Measurements from ENCODE around the gene PCAT6.
"Not testable (repeated sequence)": the region's sequence is repeated elsewhere in the genome, so short reads cannot be mapped to it uniquely, and the experiment has no call there.

PCAT6 gene

GRCh38 chr1:202807926-202808757 lies 2.6 kb upstream of the PCAT6 start, which contains the start of gene KDM5B:
TSS of gene KDM5B (minus strand) at chr1:202808421. CDS start at chr1:202808305, 116 bp downstream.
- no peak for FAIRE-seq

DNA sequence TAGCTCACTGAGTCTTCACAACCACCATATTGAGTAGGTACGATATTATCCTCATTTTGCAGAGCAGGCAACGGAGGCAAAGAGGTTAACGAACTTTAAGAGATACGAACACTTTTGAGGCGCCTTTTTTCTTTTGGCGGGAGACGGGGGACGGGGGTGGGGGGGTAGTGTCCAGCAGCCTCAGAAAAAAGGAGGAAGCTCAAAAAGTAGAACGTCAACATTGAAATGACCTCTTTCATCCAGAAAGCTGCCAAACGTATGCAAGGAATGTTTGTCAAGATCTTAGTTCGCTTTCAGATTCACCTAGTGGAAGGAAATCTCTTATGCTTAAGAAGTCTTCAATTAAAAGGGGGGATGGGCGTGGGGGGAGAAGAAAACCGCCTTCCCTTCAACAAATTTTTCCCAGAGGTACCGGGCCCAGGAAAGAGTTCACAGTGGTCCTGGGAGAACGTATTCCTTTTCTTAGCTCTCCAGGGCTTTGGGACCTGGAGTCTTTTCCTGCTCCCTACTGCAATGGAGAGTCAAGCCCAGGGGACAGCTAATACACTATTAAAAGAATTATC lies 1.1 kb upstream of the PCAT6 start:
- FAIRE-seq: no peak

- no peak for FAIRE-seq
These were observed 550 bp upstream of the PCAT6 start for GRCh38 chr1:202810193-202810614.

- FAIRE-seq: no peak
These were observed 782 bp downstream of the PCAT6 start for GRCh38 chr1:202811296-202812175.

GRCh38 chr1:202812176-202813026 lies 1.6 kb downstream of the PCAT6 start:
- no peak for FAIRE-seq

GRCh38 chr1:202815120-202815519 lies 4.4 kb downstream of the PCAT6 start:
- FAIRE-seq: no peak

- no peak for FAIRE-seq
These were observed 8.1 kb downstream of the PCAT6 start for GRCh38 chr1:202818819-202819218.

- no peak for FAIRE-seq
These were observed 10.7 kb downstream of the PCAT6 start for GRCh38 chr1:202821467-202821866.

DNA sequence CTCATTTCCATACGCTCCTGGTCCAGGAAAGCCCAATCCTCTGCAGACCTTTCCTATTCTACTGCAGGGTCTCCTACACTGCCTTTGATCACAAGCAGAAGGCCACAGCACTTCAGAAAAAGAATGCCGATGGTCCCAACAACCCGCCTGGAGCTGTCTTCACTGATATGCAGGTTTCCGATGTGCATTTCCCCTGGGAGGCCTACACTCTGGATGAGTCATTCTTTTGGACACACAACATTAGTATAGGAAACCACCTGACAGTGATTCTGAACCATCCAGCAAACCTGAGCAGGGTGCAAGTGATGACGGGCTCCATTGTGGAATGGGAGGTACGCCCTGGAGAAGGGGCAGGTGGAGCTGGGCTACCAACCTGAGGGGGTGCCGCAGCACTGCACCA lies 15.0 kb downstream of the PCAT6 start:
- no peak for FAIRE-seq

- not testable (repeated sequence) for FAIRE-seq
These were observed 18.5 kb downstream of the PCAT6 start for GRCh38 chr1:202829223-202829622.

DNA sequence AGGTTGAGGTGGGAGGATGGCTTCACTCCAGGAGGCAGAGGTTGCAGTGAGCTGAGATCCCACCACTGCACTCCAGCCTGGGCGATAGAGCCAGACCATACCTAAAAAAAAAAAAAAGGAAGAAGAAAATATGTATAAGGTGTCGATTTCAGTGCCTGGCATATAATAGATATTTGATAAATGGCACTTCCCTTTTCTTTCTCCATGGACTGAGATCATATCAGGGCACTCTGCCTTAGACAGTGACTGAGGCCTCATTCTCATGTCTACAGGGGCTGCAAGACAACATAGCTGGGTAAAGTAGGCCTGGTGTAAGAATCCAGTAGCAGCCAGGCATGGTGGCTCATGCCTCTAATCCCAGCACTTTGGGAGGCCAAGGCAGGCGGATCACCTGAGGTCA lies 21.2 kb downstream of the PCAT6 start:
- no peak for FAIRE-seq

GRCh38 chr1:202834771-202835547 lies 24.2 kb downstream of the PCAT6 start:
- no peak for FAIRE-seq

DNA sequence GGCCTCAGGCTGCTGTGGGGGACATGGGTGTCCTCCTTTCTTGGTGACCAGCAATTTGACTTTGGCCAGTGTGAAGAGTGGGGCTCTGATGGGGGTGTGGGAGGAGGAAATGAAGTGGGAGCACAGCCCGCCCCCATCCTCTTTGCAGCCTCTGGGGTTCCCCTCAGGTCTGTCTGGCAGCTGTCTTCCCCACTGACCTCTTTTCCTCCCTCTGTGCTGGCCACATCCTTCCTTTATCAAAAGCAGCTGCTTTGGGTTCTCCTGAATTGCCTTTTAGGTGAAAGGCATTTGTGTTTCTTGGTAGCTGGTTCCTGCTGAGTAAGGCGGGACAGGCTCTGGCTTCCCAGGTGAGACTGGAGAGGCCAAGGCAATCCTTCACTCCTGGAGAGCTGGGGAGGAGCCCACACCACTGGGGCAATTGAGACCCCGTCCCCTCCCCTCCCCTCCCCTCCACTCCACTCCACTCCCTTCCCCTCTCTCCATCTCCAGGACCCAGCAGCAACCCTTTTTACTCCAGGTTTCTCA lies 24.9 kb downstream of the PCAT6 start:
- FAIRE-seq: no peak

DNA sequence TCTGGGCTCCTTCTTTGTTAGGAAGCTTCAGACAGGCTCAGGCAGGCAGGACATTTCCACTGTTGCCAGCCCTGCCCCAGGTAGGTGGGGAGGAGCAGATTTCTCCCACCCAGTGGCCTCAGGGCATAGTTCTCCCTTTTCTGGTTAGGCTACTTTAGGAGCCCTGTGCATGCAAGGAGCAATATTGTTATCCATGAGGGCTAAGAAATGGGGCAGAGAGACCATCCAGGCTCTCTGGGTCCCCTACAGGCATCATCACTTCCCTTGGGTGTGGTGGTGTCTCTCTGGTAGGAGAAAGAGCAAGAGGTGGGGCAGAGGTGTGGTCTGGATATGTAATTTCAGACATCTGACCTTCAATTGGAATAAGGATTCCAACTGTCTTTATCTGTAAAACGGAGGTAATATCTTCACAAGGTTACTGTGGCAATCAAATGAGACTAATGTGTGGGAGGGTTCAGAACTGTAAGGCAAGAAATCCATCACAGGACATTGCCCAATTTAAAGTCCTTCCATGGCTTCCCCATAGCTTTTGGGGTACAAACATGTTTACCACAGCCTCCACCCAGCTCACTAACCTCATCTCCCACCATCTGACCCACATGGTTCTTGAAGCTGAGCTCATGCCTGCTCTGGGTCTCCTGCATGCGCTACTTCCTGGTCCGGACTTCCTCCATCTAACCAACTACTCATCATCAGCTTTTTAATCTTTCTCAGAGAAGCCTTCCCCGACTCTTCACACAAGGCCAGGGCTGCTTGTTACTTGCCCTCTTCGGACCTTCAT lies 26.1 kb downstream of the PCAT6 start:
- no peak for FAIRE-seq

DNA sequence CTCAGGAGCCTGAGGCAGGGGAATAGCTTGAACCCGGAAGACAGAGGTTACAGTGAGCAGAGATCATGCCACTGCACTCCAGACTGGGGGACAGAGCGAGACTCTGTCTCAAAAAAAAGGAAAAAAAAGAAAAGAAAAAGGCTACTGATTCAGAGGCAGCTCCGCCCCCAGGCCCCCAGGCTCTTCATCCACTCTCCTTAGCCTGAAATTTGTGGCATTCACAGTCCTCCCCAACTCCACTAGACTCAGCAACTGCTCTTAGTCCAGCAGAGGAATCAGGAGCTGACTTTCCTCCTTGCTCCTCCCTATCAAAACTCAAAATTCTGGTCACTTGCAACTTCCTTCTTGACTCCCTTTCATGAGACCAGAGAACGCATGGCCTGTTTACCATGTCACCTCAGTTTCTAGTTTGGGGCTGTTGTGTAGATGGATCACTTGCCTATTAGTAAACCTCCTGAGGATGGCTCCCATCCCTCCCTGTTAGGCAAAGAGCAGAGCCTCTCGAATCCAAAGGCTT lies 27.1 kb downstream of the PCAT6 start:
- no peak for FAIRE-seq

DNA sequence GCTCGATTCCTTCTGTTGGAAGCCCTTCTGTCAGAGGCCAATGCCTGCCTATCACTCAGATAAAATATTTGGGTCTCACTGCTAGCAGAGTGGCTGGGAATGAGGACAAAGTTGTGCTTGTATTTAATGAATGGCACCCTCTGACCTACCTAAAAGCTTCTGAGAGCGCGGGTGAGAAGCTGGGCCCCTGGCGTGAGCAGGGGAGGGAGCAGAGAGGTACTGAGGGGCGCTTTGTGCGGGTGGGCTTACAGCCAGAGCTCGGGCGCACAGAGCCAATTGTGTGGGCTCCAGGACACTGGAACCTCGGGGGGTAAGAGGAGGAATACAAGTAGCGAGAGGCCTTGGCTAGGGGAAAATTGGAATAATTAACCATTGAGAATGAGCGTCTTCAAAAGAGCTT lies 32.3 kb downstream of the PCAT6 start:
- no peak for FAIRE-seq

- no peak for FAIRE-seq
These were observed 33.5 kb downstream of the PCAT6 start for GRCh38 chr1:202844259-202844658.

GRCh38 chr1:202844935-202845334 lies 34.2 kb downstream of the PCAT6 start:
- no peak for FAIRE-seq

GRCh38 chr1:202848191-202848542 lies 37.4 kb downstream of the PCAT6 start:
- FAIRE-seq: no peak
